Type B pancreatic cell (in vitro differentiated cells): ENCODE results near the gene SLC24A1. TPM values are rescaled to one million over a fixed set of nuclear protein-coding genes. Genes with fewer than 3 reads are reported as not detected.

Experiments used
- DNase-seq: peaks from one replicate; pipeline ENCODE4 v3.0.0; 2021; ENCODE audit warnings: mixed read lengths; ENCODE audit not compliant: unreplicated experiment; ENCODE audit errors: extremely low spot score
- H3K27ac Mint-ChIP-seq: 2 replicates; pipeline ENCODE4 v1.8.0; 2021; ENCODE audit warnings: mild to moderate bottlenecking, mixed read lengths
- H3K27me3 Mint-ChIP-seq: 2 replicates; pipeline ENCODE4 v1.8.0; 2021; ENCODE audit warnings: mixed read lengths
- H3K36me3 Mint-ChIP-seq: 2 replicates; pipeline ENCODE4 v1.8.0; 2021; ENCODE audit warnings: mixed read lengths
- H3K4me1 Mint-ChIP-seq: one replicate; pipeline ENCODE4 v1.8.0; 2021; ENCODE audit warnings: mixed read lengths; ENCODE audit not compliant: unreplicated experiment
- H3K4me3 Mint-ChIP-seq: 2 replicates; pipeline ENCODE4 v1.8.0; 2021; ENCODE audit warnings: mild to moderate bottlenecking, mixed read lengths
- H3K9me3 Mint-ChIP-seq: 2 replicates; pipeline ENCODE4 v1.8.0; 2021; ENCODE audit warnings: mixed read lengths
- CTCF ChIP-seq: fragments of 200-600 bp; sonication (generic); conservative IDR thresholded peaks from 2 replicates; pipeline ENCODE4 v1.5.0; 2021; ENCODE audit warnings: antibody characterized with exemption, mild to moderate bottlenecking
- long read RNA-seq: library from polyadenylated mRNA; unstranded; transcript quantifications from one replicate; pipeline ENCODE4 v2.0.0, GENCODE V29; 2020
- total RNA-seq: library from RNA; stranded (reverse); gene quantifications from 2 replicates; pipeline ENCODE4 v1.2.1, GENCODE V29; 2021; ENCODE audit warnings: low replicate concordance

SLC24A1 gene
- 9.8 and 15.8 TPM in 2 replicates for total RNA-seq
- long read RNA-seq: 0 reads

GRCh38 chr15:65621638-65622037, at the start of gene SLC24A1:
SLC24A1 (plus strand) TSS chr15:65621938; CDS start chr15:65624081, 2,143 bp downstream.
- no peak for TF ChIP-seq CTCF
- Mint-ChIP-seq H3K4me1 (no peaks in the 10 kb centered on the region), H3K9me3 (no peaks in the 10 kb centered on the region), H3K36me3 (peaks cover 12% of the 10 kb centered on the region), H3K27me3 (no peaks in the 10 kb centered on the region), H3K27ac (no peak within 1 kb of the TSS), H3K4me3 (no peak within 1 kb of the TSS)
- DNase-seq: no peak

DNA sequence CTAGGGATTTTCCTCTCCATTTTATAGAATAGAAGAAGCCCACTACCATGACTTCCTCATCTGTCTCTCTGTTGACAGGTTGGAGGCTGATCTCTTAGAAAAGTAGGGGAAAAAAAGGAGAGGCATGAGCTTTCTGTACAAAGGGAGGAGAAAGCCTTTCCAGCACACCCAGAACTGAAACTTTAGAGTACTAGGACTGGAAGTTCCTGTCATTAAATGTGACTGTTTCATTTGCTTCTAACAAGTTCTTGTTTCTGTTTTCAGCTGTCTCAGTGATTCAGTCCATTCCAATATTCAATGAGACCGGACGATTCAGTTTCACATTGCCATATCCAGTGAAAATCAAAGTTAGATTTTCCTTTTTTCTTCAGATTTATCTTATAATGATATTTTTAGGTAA, 49.8 kb upstream of the SLC24A1 start:
- Mint-ChIP-seq H3K27ac (no peak overlapping the region), H3K9me3 (no peaks in the 10 kb centered on the region), H3K4me1 (peaks cover 3% of the 10 kb centered on the region), H3K36me3 (peaks cover 29% of the 10 kb centered on the region), H3K27me3 (no peaks in the 10 kb centered on the region), H3K4me3 (no peak overlapping the region)
- no peak for TF ChIP-seq CTCF
- no peak for DNase-seq

DNA sequence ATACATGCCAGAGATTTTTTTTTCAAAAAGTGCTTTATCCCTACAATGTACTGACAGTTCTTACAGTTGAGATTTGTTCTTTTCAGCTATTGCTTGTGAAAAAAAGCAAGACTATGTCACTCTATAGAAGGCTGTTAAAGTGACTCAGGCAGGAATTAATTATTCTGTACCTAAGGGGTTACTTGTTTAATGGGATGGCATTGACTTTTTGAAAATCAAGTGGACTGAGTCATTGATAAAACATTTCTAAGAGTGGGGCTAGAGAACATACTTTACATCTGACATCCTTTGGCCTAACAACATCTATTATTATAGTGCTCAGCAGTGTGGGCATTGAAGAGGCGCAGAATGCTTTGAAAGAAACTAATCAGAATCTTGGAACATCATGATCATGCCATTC, 45.1 kb upstream of the SLC24A1 start:
- H3K36me3 Mint-ChIP-seq: peaks cover 39% of the 10 kb centered on the region
- H3K4me3 Mint-ChIP-seq: no peak overlapping the region
- peaks cover 13% of the 10 kb centered on the region for H3K4me1 Mint-ChIP-seq
- no peak overlapping the region for H3K27ac Mint-ChIP-seq
- DNase-seq: no peak
- H3K27me3 Mint-ChIP-seq: no peaks in the 10 kb centered on the region
- TF ChIP-seq CTCF: no peak
- H3K9me3 Mint-ChIP-seq: no peaks in the 10 kb centered on the region

- peaks cover 46% of the 10 kb centered on the region for H3K36me3 Mint-ChIP-seq
- H3K4me1 Mint-ChIP-seq: peaks cover 13% of the 10 kb centered on the region
- no peak for DNase-seq
- no peaks in the 10 kb centered on the region for H3K9me3 Mint-ChIP-seq
- TF ChIP-seq CTCF: no peak
- H3K27me3 Mint-ChIP-seq: no peaks in the 10 kb centered on the region
- no peak overlapping the region for H3K4me3 Mint-ChIP-seq
- H3K27ac Mint-ChIP-seq: no peak overlapping the region
Measured at GRCh38 chr15:65577129-65577996, 44.4 kb upstream of the SLC24A1 start.

DNA sequence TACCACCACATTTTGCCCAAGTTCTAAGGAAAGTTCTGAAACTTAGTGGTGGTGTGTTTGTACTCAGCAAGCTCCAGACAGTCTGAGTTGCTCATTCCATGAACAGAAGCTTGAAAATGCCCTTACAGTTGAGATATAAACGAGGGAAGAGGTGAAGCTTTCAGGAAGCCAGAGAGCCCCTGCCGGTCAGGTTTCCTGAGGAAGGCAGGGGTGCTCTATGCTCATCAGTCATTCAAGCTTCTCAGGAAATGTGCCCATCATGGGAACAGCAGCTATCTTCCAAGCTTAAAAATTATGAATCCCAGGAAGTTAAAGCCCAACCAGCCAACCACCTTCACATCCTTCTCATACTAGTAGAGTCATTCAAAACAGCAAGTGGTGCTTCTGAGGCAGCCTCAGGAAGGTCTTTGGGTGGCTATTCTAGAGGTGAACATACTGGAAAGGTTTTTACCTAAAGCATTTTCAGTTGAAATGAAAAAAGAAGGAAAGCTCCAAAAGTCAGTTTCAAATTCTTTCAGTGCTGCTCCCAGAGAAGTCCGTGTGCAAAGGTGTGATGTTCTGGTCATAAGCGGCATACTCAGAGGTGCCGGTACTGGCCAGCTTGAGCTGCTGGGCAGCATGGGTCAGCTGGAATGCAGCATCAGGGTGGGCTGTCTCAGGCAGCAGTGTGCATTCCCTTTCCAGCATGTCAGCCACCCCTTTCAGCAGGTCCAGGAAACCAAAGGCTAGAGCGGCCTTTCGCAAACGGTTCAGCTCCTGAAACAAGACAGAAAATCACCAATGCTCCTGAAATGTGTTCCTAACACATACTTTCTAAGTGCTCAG, 42.6 kb upstream of the SLC24A1 start:
- no peaks in the 10 kb centered on the region for H3K27me3 Mint-ChIP-seq
- H3K36me3 Mint-ChIP-seq: peaks cover 54% of the 10 kb centered on the region
- H3K27ac Mint-ChIP-seq: peak overlapping the region; percentile 18
- H3K4me3 Mint-ChIP-seq: no peak overlapping the region
- TF ChIP-seq CTCF: no peak
- no peaks in the 10 kb centered on the region for H3K9me3 Mint-ChIP-seq
- peaks cover 24% of the 10 kb centered on the region for H3K4me1 Mint-ChIP-seq
- no peak for DNase-seq
